Gastroesophageal sphincter (tissue), 4 donors: ENCODE results near the gene BEGAIN. TPM values are rescaled to one million over a fixed set of nuclear protein-coding genes. Genes with fewer than 3 reads are reported as not detected.

Experiments
- ATAC-seq: fragments of 150-250 bp; one replicate; pipeline ENCODE4 v1.9.1; 2016; ENCODE audit warnings: mild to moderate bottlenecking, moderate library complexity
- H3K27ac ChIP-seq, 4 donors: fragments of 200-600 bp; sonication (generic) in 3 of 4; 1 replicate in 3 of 4; 2 replicates in 1 of 4; pipeline ENCODE4 v1.5.1; 2016 to 2019
- H3K27me3 ChIP-seq: fragments of 200-600 bp; sonication (generic); one replicate; pipeline ENCODE4 v1.5.1; 2019
- H3K36me3 ChIP-seq, 2 donors: fragments of 200-600 bp; sonication (generic); one replicate each; pipeline ENCODE4 v1.5.1; 2019; ENCODE audit warnings: control low read depth in 1 of 2
- H3K4me1 ChIP-seq, 3 donors: fragments of 200-600 bp; sonication (generic); 1 replicate in 2 of 3; 2 replicates in 1 of 3; pipeline ENCODE4 v1.5.1; 2016 to 2019; ENCODE audit warnings: control low read depth in 2 of 3
- H3K4me3 ChIP-seq, 2 donors: fragments of 200-600 bp; sonication (generic); one replicate each; pipeline ENCODE4 v1.5.1; 2019; ENCODE audit warnings: mild to moderate bottlenecking in 1 of 2, moderate library complexity in 1 of 2
- H3K9me3 ChIP-seq, 3 donors: fragments of 200-600 bp; sonication (generic); one replicate each; pipeline ENCODE4 v1.5.1; 2017 to 2019; ENCODE audit warnings: control low read depth in 2 of 3
- CTCF ChIP-seq, 4 experiments: fragments of 200-600 bp in 2 of 4; fragments of 450-650 bp in 2 of 4; sonication (generic) in 1 of 4; IDR thresholded peaks; one replicate each; pipeline ENCODE4 v1.5.1; 2017 to 2019; ENCODE audit warnings: antibody characterized with exemption in 4 of 4, mild to moderate bottlenecking in 2 of 4, moderate library complexity in 2 of 4
- EP300 ChIP-seq: sonication (generic); formaldehyde crosslinking; IDR thresholded peaks from one replicate; pipeline ENCODE4 v1.6.1; 2017; ENCODE audit warnings: antibody characterized with exemption, mild to moderate bottlenecking
- POLR2A ChIP-seq, 2 donors: fragments of 450-650 bp; IDR thresholded peaks; one replicate each; pipeline ENCODE4 v1.6.1; 2017; ENCODE audit warnings: antibody characterized with exemption in 2 of 2, mild to moderate bottlenecking in 2 of 2, moderate library complexity in 1 of 2
- POLR2AphosphoS5 ChIP-seq: sonication (generic); formaldehyde crosslinking; IDR thresholded peaks from one replicate; pipeline ENCODE4 v1.6.1; 2017; ENCODE audit warnings: antibody characterized with exemption
- WGBS, 2 donors: methylation state at CpG; one replicate each; pipeline ENCODE4 v1.1.5; 2018; ENCODE audit warnings: low coverage in 1 of 2; 5-methylcytosine and 5-hydroxymethylcytosine counted together
- total RNA-seq, 4 donors: library from RNA; depleted of rRNA; stranded (reverse); fragments of >200 nt; gene quantifications; one replicate each; pipeline ENCODE4 v1.1.0, GENCODE V29; 2016

Gene BEGAIN
- total RNA-seq, 4 donors from 2014 or later: 3.9 to 5.6 (median 4.2) TPM

GRCh38 chr14:100611811-100612480 lies 24.7 kb upstream of the BEGAIN start:
- H3K36me3 ChIP-seq: no peaks in the 10 kb centered on the region
- 83 to 97% methylated on average over 2 to 6 of the region's 10 CpGs for WGBS, 2 donors
- H3K4me3 ChIP-seq: no peak overlapping the region
- no peaks in the 10 kb centered on the region for H3K4me1 ChIP-seq
- no peaks in the 10 kb centered on the region for H3K9me3 ChIP-seq
- no peak overlapping the region for H3K27ac ChIP-seq
- peaks cover 25% of the 10 kb centered on the region for H3K27me3 ChIP-seq
- TF ChIP-seq EP300: no peak
- TF ChIP-seq POLR2AphosphoS5: no peak
- no peak for TF ChIP-seq CTCF (IDR thresholded peaks at IDR 0.05)
- TF ChIP-seq POLR2A (IDR thresholded peaks at IDR 0.05): no peak
- no peak for ATAC-seq

GRCh38 chr14:100610511-100611217 lies 23.4 kb upstream of the BEGAIN start:
- H3K36me3 ChIP-seq: no peaks in the 10 kb centered on the region
- WGBS, 2 donors: 91 to 93% methylated on average over 4 to 6 of the region's 14 CpGs
- H3K9me3 ChIP-seq: no peaks in the 10 kb centered on the region
- no peak for TF ChIP-seq EP300
- TF ChIP-seq POLR2A (IDR thresholded peaks at IDR 0.05): no peak
- TF ChIP-seq CTCF (IDR thresholded peaks at IDR 0.05): no peak
- no peaks in the 10 kb centered on the region for H3K4me1 ChIP-seq
- ATAC-seq: no peak
- H3K27ac ChIP-seq: no peak overlapping the region
- H3K4me3 ChIP-seq: no peak overlapping the region
- H3K27me3 ChIP-seq: peaks cover 36% of the 10 kb centered on the region

GRCh38 chr14:100609941-100610391 lies 22.7 kb upstream of the BEGAIN start:
- 100% methylated on average over 3 of the region's 13 CpGs; no CpG with 5 or more reads in 1 of the 2 donors for WGBS, 2 donors
- H3K27ac ChIP-seq: no peak overlapping the region
- H3K27me3 ChIP-seq: peaks cover 42% of the 10 kb centered on the region
- H3K4me1 ChIP-seq: no peaks in the 10 kb centered on the region
- no peaks in the 10 kb centered on the region for H3K9me3 ChIP-seq
- H3K4me3 ChIP-seq: no peak overlapping the region
- ATAC-seq: no peak
- H3K36me3 ChIP-seq: no peaks in the 10 kb centered on the region
- no peak for TF ChIP-seq EP300
- TF ChIP-seq POLR2A (IDR thresholded peaks at IDR 0.05): no peak
- TF ChIP-seq CTCF (IDR thresholded peaks at IDR 0.05): no peak
- no peak for TF ChIP-seq POLR2AphosphoS5

GRCh38 chr14:100609331-100609870 lies 22.2 kb upstream of the BEGAIN start:
- no peak for TF ChIP-seq EP300
- no peak for TF ChIP-seq POLR2A (IDR thresholded peaks at IDR 0.05)
- no peak for TF ChIP-seq POLR2AphosphoS5
- no peak for TF ChIP-seq CTCF (IDR thresholded peaks at IDR 0.05)
- ATAC-seq: no peak
- peaks cover 48% of the 10 kb centered on the region for H3K27me3 ChIP-seq
- H3K9me3 ChIP-seq: no peaks in the 10 kb centered on the region
- no peaks in the 10 kb centered on the region for H3K36me3 ChIP-seq
- H3K4me1 ChIP-seq: no peaks in the 10 kb centered on the region
- H3K27ac ChIP-seq: no peak overlapping the region
- H3K4me3 ChIP-seq: no peak overlapping the region
- whole genome bisulfite sequencing, 2 donors: 97% methylated on average over 6 of the region's 14 CpGs; no CpG with 5 or more reads in 1 of the 2 donors
